ENCODE results near the gene WDR59. TPM values are rescaled to one million over a fixed set of nuclear protein-coding genes. Genes with fewer than 3 reads are reported as not detected.
A peak's percentile ranks its signal among the peaks of the same experiment; 100 is the strongest.
"Not testable (repeated sequence)": the region's sequence is repeated elsewhere in the genome, so short reads cannot be mapped to it uniquely, and the experiment has no call there.

Gene WDR59
- total RNA-seq, 2 experiments from 2014 or later = 26.3 to 80.3 TPM

DNA sequence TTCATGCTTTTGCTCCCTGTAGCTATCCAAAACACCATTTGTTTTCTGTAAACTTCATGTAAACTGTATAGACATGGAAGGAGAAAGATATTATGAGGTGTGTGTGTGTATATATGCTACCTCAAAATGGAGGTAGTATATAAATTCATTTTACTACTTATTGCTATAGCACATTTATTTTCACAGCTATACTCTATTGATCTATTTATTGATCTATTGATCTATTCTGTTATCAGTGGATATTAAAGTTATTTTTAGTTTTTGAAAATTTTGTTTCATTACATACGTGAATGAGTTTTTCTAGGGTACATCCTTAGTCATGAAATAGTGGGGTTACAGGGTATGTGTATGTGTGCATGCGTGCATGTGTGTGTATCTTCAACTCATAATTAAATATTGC, 29.4 kb upstream of the WDR59 start:
- Histone ChIP-seq H3K4me1 (ENCODE audit: insufficient read depth, low read length, poor library complexity, severe bottlenecking) (peaks cover 10% of the 10 kb centered on the region), H3K9me2 (ENCODE audit: insufficient read depth, low read length) (no peaks in the 10 kb centered on the region), H4K20me1 (ENCODE audit: insufficient read depth, low read length) (no peaks in the 10 kb centered on the region), H3K79me2 (ENCODE audit: insufficient read depth, low read depth, low read length) (no peaks in the 10 kb centered on the region), H3K4me3 (ENCODE audit: low read depth, low read length, poor library complexity, severe bottlenecking) (no peak overlapping the region), H2AFZ (ENCODE audit: low read length) (no peak overlapping the region), H3K4me2 (ENCODE audit: low read length) (no peak overlapping the region), H3K27ac (ENCODE audit: low read depth, low read length, poor library complexity, severe bottlenecking) (no peak overlapping the region), H3K9me3 (ENCODE audit: low read length) (no peaks in the 10 kb centered on the region; the same call in 1 of the 2 replicates), H3K36me3 (ENCODE audit: insufficient read depth, low read length) (no peaks in the 10 kb centered on the region)
- DNase-seq (ENCODE audit: low spot score) = no peak
- BruUV-seq (replicated peaks) = no TSS peak
- POLR2A ChIA-PET = no interaction called here
- intact Hi-C loops (cut with micrococcal nuclease; ENCODE audit: unreplicated experiment) = no loop called here
- CTCF ChIA-PET (ENCODE audit: unreplicated experiment) = no interaction called here
- TF ChIP-seq EZH2phosphoT487 (IDR thresholded peaks at IDR 0.05; ENCODE audit: borderline replicate concordance, low read depth, low read length) = no peak
- no peak for TF ChIP-seq CTCF (conservative IDR thresholded peaks at IDR 0.05; ENCODE audit: low read length)

DNA sequence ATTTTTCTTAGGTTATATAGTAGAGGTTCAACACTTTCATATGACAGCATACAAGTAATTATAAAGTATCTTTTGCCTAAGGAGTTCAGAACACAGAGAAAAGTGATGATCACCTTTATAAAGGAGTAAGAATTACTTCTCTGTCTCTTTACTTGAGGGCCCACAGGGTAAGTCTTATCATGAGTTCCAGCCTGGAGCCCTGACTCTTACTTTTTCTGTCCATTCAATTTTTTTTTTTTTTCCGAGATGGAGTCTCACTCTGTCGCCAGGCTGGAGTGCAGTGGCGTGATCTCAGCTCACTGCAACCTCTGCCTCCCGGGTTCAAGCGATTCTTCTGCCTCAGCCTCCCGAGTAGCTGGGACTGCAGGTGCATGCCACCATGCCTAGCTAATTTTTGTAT, 28.2 kb upstream of the WDR59 start:
- intact Hi-C loops (cut with micrococcal nuclease; ENCODE audit: unreplicated experiment); BruUV-seq (replicated peaks): not testable (repeated sequence)

GRCh38 chr16:75012380-75013081, 27.6 kb upstream of the WDR59 start:
- DNase-seq (ENCODE audit: low spot score) = no peak
- intact Hi-C loops (cut with micrococcal nuclease; ENCODE audit: unreplicated experiment) = no loop called here
- Histone ChIP-seq H2AFZ (ENCODE audit: low read length) (no peak overlapping the region), H3K4me3 (ENCODE audit: low read depth, low read length, poor library complexity, severe bottlenecking) (no peak overlapping the region), H3K79me2 (ENCODE audit: insufficient read depth, low read depth, low read length) (no peaks in the 10 kb centered on the region), H3K4me2 (ENCODE audit: low read length) (peak overlapping the region; percentile 21; the same call in 1 of the 2 replicates), H3K4me1 (ENCODE audit: insufficient read depth, low read length, poor library complexity, severe bottlenecking) (peaks cover 10% of the 10 kb centered on the region), H3K9me3 (ENCODE audit: low read length) (no peaks in the 10 kb centered on the region; the same call in 1 of the 2 replicates), H4K20me1 (ENCODE audit: insufficient read depth, low read length) (no peaks in the 10 kb centered on the region), H3K27ac (ENCODE audit: low read depth, low read length, poor library complexity, severe bottlenecking) (no peak overlapping the region), H3K36me3 (ENCODE audit: insufficient read depth, low read length) (no peaks in the 10 kb centered on the region), H3K9me2 (ENCODE audit: insufficient read depth, low read length) (no peaks in the 10 kb centered on the region)
- ChIA-PET POLR2A (interaction anchor here (0.5 to 1.7 kb wide), 6 partner anchors 9 to 518 kb away, joined by 3 to 6 read pairs (median 4); no protein-coding TSS in a partner anchor), CTCF (ENCODE audit: unreplicated experiment) (interaction anchor here (0.6 kb wide), 1 partner anchor 99 kb away, joined by 3 read pairs; no protein-coding TSS in a partner anchor)
- no TSS peak for BruUV-seq (replicated peaks)
- TF ChIP-seq CTCF (conservative IDR thresholded peaks at IDR 0.05; ENCODE audit: low read length) = no peak
- TF ChIP-seq EZH2phosphoT487 (IDR thresholded peaks at IDR 0.05; ENCODE audit: borderline replicate concordance, low read depth, low read length) = no peak

More for the DNA sequence above, 28.2 kb upstream of the WDR59 start:
- H3K27ac ChIP-seq (ENCODE audit: low read depth, low read length, poor library complexity, severe bottlenecking); H3K9me3 ChIP-seq (ENCODE audit: low read length); H4K20me1 ChIP-seq (ENCODE audit: insufficient read depth, low read length); H3K4me3 ChIP-seq (ENCODE audit: low read depth, low read length, poor library complexity, severe bottlenecking); H2AFZ ChIP-seq (ENCODE audit: low read length); H3K9me2 ChIP-seq (ENCODE audit: insufficient read depth, low read length); H3K79me2 ChIP-seq (ENCODE audit: insufficient read depth, low read depth, low read length); DNase-seq (ENCODE audit: low spot score); H3K4me1 ChIP-seq (ENCODE audit: insufficient read depth, low read length, poor library complexity, severe bottlenecking); CTCF ChIA-PET (ENCODE audit: unreplicated experiment); H3K36me3 ChIP-seq (ENCODE audit: insufficient read depth, low read length): not testable (repeated sequence)
- POLR2A ChIA-PET = interaction anchor here (0.5 to 1.7 kb wide), 3 partner anchors 8 to 371 kb away, joined by 3 to 6 read pairs (median 3); no protein-coding TSS in a partner anchor
- H3K4me2 ChIP-seq (ENCODE audit: low read length) = peak overlapping the region; percentile 21; the same call in 1 of the 2 replicates
